Lower leg skin (tissue), 4 donors: ENCODE data around the gene PGBD5. TPM values are rescaled to one million over a fixed set of nuclear protein-coding genes. Genes with fewer than 3 reads are reported as not detected.

ENCODE experiments used
- DNase-seq, 2 donors: peaks; one replicate each; pipeline ENCODE4 v3.0.0-alpha.2; 2019; ENCODE audit warnings: low spot score in 2 of 2
- H3K4me3 ChIP-seq: fragments of 200-600 bp; sonication (generic); 2 replicates; pipeline ENCODE4 v1.5.1; 2017; ENCODE audit warnings: mild to moderate bottlenecking, low read depth; ENCODE audit not compliant: poor library complexity, severe bottlenecking
- POLR2A ChIP-seq, 2 donors: fragments of 450-650 bp; IDR thresholded peaks; one replicate each; pipeline ENCODE4 v1.6.1; 2016 to 2017; ENCODE audit warnings: antibody characterized with exemption in 2 of 2, mild to moderate bottlenecking in 1 of 2, moderate library complexity in 1 of 2
- WGBS, 2 donors: methylation state at CpG; one replicate each; pipeline ENCODE4 v1.1.5; 2018; 5-methylcytosine and 5-hydroxymethylcytosine counted together
- intact Hi-C: fragments of 100-400 bp; cut with DNase I; formaldehyde crosslinking; loops from one replicate; pipeline ENCODE4 v1.15.0; 2023; ENCODE audit warnings: low total_unique reads
- total RNA-seq, 4 donors: library from RNA; depleted of rRNA; stranded (reverse); fragments of >200 nt; gene quantifications; one replicate each; pipeline ENCODE4 v1.1.0, GENCODE V29; 2016
- TF ChIP-seq, protein P1 (sequence below), 3 donors: fragments of 450-650 bp; IDR thresholded peaks; one replicate each; pipeline ENCODE4 v1.5.1; 2016; ENCODE audit warnings: antibody characterized with exemption in 3 of 3, mild to moderate bottlenecking in 3 of 3, moderate library complexity in 2 of 3

PGBD5 gene
- total RNA-seq, 4 donors from 2014 or later = 0.04 to 1.6 (median 0.11) TPM

DNA sequence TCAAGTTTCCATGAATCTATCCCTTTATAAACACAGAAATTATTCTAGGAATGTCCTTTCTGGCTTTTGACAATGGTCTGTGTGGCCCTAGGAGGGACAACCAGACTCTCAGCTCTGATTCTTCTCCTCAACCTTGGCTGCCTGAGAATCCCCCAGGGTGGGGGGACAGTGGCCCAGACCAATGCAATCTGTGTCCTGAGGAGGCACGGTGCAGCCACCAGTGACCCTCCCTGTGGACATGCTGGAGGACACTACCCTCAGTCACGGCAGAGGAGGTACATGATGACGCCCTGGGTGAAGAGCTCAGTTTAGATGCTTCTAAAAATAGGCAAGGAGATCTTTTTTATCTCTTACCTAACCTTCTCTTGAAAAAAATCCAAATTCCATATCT lies 91.7 kb downstream of the PGBD5 start:
- TF ChIP-seq, protein P1, sequence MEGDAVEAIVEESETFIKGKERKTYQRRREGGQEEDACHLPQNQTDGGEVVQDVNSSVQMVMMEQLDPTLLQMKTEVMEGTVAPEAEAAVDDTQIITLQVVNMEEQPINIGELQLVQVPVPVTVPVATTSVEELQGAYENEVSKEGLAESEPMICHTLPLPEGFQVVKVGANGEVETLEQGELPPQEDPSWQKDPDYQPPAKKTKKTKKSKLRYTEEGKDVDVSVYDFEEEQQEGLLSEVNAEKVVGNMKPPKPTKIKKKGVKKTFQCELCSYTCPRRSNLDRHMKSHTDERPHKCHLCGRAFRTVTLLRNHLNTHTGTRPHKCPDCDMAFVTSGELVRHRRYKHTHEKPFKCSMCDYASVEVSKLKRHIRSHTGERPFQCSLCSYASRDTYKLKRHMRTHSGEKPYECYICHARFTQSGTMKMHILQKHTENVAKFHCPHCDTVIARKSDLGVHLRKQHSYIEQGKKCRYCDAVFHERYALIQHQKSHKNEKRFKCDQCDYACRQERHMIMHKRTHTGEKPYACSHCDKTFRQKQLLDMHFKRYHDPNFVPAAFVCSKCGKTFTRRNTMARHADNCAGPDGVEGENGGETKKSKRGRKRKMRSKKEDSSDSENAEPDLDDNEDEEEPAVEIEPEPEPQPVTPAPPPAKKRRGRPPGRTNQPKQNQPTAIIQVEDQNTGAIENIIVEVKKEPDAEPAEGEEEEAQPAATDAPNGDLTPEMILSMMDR (IDR thresholded peaks at IDR 0.05) = no peak
- TF ChIP-seq POLR2A (IDR thresholded peaks at IDR 0.05) = no peak
- WGBS, 2 donors = 76 to 79% methylated on average over 3 of the region's 3 CpGs
- H3K4me3 ChIP-seq = no peak overlapping the region
- DNase-seq = no peak
- intact Hi-C loops = no loop called here

DNA sequence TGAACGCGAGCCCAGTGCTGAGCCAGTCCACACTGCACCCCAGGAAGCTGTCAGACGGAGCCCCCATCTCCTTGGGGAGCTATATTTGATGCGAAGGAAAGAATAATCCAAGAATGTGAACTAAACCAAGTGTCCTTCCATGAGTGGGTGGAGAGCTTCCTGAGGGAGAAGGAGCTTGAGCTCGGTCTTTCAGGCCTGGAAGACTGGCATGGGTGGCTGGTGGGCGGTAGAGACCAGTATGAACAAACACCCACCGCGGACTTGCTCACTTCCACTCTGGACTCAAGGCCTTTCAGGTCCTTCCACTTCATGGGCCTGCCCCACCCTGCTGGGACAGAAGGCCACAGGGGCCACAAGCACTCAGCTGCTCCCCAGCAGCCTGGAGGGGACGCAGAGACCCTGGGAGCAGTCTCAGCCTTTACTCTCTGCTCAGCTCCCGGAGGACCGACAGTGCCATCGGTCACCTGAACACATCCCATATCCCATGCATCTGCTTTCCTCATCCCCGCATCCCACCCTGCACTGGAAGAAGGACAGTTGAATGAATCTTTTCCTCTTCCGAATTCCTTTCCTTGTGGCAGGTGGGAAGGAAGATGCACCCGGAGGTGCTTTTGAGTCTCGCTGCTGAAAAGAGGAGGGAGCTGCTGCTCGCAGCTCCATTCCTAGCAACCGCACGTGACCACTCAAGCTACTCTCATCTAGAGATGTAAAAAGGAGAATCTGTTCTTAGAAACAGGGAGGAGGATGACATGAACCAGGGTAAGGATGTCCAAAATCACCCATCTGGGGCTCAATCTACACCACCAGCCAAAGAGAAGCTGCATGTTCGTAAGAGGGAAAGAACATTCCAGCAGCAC lies 92.3 kb downstream of the PGBD5 start:
- no peak overlapping the region for H3K4me3 ChIP-seq
- intact Hi-C loops = no loop called here
- 89 to 93% methylated on average over 20 of the region's 20 CpGs for WGBS, 2 donors
- DNase-seq = no peak
- no peak for TF ChIP-seq POLR2A (IDR thresholded peaks at IDR 0.05)
- TF ChIP-seq, protein P1 (IDR thresholded peaks at IDR 0.05) = no peak

DNA sequence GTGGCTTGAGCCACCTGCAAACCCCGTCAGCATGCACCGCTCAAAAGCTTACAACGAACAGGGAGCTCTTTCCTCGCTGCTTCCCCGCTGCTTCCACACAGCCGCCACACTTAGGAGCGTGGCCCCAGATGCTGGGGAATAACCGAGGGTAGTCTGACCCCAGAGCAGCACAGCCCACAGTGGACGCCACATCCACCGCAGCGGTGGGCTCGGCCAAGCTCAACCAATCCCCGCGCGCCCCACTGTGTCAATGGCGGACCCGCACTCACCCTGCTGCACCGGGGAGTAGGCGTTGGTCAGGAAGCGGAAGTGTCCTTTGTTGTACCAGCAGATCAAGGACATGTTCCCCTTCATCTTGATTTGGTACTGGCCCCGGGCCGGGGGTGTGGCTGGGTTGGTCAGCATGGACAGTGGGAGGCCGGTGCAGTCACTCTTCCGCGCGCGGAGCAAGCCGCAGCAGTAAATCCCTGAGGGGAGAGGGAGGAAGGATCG lies 93.5 kb downstream of the PGBD5 start:
- no peak for TF ChIP-seq POLR2A (IDR thresholded peaks at IDR 0.05)
- TF ChIP-seq, protein P1 (IDR thresholded peaks at IDR 0.05) = no peak
- 80 to 90% methylated on average over 29 of the region's 29 CpGs for WGBS, 2 donors
- DNase-seq = no peak
- no peak overlapping the region for H3K4me3 ChIP-seq
- intact Hi-C loops = no loop called here

GRCh38 chr1:230332061-230332460 lies 94.1 kb downstream of the PGBD5 start:
- no peak for DNase-seq
- intact Hi-C loops = no loop called here
- 86 to 87% methylated on average over 8 of the region's 8 CpGs for WGBS, 2 donors
- TF ChIP-seq, protein P1 (IDR thresholded peaks at IDR 0.05) = no peak
- no peak for TF ChIP-seq POLR2A (IDR thresholded peaks at IDR 0.05)
- no peak overlapping the region for H3K4me3 ChIP-seq

DNA sequence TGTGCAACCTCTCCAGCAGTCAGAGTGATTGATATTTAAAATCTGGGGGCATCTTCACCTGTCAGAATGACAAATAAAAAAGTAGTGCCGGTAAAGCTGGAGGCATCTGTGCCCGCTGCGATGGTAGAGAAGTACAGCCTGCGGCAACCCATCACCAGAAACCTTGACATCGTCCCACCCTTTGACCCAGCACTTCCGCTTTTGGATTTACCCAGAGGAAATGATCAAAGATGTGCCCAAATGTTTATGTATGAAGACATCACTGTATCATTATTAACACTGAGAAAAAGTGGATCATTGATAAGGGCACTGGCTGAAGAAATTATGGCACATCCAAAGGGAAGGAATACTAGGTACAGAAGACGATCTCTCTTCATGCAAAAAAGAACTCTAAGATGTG lies 96.0 kb downstream of the PGBD5 start:
- TF ChIP-seq POLR2A (IDR thresholded peaks at IDR 0.05) = no peak
- 88 to 90% methylated on average over 7 of the region's 7 CpGs for WGBS, 2 donors
- intact Hi-C loops = no loop called here
- no peak for DNase-seq
- H3K4me3 ChIP-seq = no peak overlapping the region

DNA sequence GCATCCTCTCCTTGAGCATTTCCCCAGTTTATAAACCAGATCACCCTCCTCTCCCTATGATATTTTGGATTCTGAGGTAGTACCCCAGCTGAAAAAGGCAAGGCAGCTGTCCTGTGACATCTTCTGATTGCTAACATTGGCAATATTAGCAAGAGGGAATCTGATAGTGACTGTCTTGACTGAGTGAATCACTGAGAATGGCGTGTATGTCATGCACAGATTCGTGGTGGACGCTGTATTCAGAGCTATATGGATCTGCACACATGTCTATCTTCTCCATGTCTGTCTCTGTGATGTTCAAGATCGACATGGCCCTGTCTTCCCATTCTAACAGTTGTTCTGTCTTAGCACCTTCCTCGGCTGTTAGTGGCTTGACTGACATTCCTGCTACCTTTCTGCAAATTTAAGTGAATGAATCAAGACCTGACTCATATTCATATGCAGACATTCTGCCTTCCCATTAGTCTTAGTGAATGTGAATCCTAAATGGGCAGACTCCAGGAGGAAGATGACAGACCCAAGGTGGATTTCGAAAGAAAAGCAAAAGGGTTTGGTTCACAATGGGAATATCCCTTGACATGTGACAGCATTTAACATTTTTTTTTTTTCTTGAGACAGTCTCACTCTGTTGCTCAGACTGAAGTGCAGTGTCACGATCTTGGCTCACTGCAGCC lies 97.7 kb downstream of the PGBD5 start:
- TF ChIP-seq POLR2A (IDR thresholded peaks at IDR 0.05) = no peak
- DNase-seq = no peak
- no peak overlapping the region for H3K4me3 ChIP-seq
- intact Hi-C loops = no loop called here
- WGBS, 2 donors = 86% methylated on average over 7 of the region's 7 CpGs
